Occipital lobe (tissue), 2 donors: ENCODE measurements around the gene KBTBD3. TPM values are rescaled to one million over a fixed set of nuclear protein-coding genes. Genes with fewer than 3 reads are reported as not detected.
"Not testable (repeated sequence)": the region's sequence is repeated elsewhere in the genome, so short reads cannot be mapped to it uniquely, and the experiment has no call there.

Source experiments
- DNase-seq: peaks from one replicate; lab custom pipeline; 2025; lab: John Stamatoyannopoulos, UW
- total RNA-seq: library from RNA; depleted of rRNA; stranded (reverse); fragments of >200 nt; gene quantifications from one replicate; pipeline ENCODE4 v1.2.3, GENCODE V29; 2014

Gene KBTBD3
- total RNA-seq, 1 donor from 2014 or later: 20.4 TPM

DNA sequence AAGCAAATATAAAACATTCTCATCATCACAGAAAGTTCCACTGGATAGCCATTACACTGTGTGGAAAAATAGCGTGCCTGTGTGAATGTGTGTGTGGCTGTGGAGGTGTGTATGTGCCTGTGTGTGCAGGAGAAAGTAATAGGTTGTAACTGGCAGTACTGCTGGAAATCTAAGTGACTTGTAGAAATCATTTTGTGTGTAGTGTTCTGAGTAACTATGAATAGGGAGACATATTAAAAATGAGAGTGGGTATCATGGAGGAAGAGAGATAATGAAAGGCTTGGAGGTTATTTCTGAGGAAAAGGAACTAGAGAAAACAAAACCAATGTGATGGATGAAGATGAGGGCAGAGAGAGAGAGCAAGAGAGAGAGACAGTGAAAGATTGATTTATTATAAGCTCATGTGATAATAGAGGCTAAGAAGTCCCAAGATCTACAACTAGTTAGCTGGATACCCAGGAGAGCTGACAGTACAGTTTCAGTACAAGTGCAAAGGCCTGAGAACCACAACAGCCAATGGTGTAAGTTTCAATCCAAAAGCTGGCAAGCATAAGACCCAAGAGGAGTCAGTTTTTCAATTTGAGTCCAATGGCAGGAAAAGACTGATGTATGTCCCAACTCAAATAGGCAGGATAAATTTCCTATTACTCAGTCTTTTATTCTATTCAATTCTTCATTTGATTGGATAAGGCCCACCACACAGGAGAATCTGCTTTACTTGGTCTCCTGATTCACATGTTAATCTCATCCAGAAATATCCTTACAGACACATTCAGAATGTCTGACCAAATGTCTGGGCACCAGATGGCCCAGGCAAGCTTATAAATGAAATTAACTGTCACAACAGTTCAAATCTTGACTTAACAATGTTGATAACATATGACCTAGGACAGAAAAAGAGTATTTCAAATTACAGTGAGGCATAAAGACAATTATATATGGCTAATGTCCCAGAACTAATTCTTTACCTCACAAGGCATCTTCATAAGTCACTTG lies 14.9 kb downstream of the KBTBD3 start:
- DNase-seq: no peak

DNA sequence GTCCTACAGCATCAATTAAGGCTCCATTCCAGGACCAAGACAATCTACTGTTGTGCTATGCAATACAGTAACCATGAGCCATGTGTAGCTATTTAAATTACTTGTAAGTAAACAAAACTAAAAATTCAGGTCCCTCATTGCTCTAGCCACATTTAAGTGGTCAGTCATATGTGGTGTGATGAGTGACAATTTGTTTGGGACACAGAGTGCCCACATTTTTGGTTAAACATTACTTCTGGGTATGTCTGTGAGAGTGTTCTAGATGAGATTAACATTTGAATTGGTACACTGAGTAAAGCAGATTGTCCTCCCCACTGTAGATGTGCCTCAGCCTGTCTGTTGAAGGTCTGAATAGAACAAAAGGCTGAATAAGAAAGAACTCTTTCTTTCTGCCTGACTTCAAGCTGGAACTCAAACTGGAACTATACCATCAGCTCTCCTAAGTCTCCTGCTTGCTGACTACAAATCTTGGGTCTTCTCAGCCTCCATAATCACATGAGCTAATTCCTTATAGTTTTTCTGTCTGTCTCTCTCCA lies 15.8 kb downstream of the KBTBD3 start:
- DNase-seq: no peak

DNA sequence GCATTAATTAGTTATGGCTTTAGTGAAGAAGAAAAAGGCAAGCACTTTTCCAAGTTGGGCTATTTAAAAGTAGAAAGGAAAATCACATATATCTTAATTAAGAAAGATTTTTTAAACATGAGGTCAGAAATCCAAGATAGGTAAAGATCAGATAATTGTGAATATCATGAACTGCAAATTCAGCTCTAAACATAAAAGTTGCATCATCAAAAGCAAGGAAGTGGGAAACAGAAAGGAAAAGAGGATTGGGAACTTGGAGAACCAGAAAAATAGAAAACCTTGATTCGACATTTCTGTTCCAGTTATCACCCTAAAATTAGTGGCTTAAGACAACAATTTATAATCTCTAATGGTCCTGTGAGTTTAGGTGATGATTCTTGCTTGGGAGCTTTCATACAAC lies 17.5 kb downstream of the KBTBD3 start:
- no peak for DNase-seq

DNA sequence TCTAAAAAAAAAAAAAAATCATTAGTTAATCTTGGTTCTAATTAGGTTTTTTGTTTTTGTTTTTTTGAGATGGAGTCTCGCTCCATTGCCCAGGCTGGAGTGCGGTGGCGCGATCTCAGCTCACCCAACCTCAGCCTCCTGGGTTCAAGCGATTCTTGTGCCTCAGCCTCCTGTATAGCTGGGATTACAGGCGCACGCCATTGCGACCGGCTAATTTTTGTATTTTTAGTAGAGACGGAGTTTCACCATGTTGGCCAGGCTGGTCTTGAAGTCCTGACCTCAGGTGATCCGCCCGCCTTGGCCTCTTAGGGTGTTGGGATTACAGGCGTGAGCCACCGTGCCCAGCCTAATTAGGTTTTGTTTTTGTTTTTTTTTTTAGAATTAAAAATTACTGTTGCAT lies 18.8 kb downstream of the KBTBD3 start:
- not testable (repeated sequence) for DNase-seq

DNA sequence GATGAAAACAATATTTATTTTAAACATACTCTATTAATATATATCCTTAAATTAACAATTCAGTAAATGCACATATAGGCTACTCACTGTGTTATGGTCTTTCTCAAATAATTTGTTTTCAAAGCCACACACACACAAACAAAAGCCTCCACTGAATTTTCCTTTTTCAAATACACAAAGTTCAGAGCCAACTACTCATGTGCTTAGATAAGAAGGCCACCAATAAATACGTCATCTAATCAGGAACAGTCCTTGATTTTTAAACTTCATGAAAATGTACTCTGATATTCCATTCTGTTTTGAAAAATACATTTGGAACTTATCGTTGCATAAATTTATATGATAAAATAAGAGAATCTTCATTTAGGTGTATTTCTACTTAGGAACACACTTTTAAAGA lies 26.0 kb downstream of the KBTBD3 start:
- no peak for DNase-seq

DNA sequence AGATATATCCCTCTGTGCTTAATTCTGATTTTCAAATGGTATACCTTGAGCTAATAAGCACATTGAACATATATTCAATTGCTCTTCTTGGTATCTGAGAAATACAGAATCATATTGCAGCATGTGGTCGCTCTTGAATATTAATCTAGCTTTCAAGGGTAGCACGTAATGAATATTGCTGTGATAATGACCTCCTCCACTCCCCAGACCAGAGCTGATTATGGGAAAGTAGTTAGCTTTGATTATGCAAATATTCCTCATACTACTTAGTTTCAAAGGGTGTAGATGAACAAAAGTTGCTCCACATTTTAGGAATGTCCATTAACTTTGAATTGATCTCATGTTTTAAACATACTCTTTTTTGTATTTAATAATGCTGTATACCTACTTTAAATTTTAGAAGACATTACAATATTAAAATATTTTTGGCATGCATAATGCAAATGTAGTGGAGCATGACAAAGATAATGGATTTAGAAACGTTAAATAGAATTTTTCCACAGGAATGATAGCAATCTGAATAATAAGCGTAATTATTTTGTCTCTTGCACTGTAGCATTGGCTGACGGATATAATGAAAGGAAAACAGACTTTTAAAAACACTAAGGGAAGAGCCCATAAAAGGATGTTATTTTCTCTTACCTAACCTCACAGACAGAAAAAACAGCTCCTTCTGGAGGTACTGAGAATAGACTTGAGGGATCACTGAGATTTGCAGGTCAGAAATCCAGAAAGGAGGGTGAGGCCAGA lies 27.2 kb downstream of the KBTBD3 start:
- no peak for DNase-seq

DNA sequence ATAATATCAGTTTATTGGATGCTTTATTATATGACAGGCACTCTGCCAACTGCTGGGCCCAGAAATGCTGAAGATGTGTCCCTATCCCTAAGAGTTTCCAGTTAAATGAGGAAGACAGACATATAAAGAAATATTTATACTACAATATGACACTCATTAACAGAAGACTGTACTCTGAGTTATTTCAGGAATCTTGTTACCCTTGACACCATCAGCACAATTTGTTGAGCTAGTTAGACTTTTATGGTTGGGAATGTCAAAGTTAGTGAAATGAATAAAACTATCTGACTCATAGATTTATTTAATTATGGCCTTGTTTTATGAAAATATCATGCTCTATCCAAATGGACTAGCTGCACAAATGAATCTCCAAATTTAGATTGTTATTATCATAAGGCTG lies 29.5 kb downstream of the KBTBD3 start:
- no peak for DNase-seq

DNA sequence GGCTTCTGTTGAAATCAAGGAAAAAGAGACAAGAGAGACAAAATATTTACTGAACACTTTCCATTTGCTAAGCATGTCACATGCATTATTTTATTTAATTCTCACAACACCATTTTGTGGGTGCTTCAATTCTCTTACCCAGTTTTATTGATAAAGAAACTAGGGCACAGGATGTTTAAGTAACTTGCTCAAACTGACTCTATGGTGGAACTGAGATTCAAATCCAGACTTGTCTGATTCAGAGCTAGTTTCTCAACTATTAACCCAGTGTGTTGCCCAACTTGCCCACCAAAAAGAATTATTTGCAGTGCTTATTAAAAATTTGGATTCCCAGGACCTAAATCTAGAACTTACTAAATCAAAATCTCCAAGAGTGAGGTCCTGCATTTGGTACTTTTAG lies 33.6 kb downstream of the KBTBD3 start:
- no peak for DNase-seq

DNA sequence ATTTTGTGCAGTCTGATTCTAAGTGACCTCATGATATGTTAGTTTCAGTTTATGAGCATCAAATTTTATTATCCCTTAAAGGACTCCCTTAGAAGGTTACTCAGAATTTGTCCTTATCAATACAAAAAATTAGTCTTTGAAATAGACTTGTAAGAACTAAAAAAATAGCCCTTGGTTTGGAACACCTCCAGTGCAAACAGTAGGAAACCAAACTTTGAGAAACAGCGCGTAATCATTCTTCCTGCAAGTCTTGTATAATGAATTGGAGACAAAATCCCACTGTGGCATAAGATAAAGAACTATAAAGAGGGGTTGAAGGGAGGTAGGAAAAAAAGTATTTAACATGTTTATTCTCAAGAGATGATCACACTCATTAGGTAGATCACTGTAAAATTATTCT lies 44.3 kb downstream of the KBTBD3 start:
- DNase-seq: no peak

DNA sequence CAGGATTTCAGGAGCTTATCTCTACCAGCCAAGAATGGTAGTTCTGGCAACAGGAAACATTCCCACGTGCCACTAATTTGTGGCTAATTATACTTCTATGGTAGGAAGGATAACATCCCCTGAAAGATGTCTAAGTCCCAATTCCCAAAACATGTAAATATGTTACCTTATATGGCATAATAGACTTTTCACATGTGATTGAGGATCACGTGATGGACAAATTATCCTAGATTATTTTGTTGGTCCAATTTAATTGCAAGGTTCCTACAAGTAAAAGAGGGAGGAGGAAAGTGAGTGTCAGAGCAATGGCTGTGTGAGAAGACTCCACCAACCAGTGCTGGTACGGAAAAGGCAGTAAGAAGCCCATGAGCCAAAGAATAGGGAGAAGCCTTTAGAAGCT lies 45.2 kb downstream of the KBTBD3 start:
- no peak for DNase-seq

DNA sequence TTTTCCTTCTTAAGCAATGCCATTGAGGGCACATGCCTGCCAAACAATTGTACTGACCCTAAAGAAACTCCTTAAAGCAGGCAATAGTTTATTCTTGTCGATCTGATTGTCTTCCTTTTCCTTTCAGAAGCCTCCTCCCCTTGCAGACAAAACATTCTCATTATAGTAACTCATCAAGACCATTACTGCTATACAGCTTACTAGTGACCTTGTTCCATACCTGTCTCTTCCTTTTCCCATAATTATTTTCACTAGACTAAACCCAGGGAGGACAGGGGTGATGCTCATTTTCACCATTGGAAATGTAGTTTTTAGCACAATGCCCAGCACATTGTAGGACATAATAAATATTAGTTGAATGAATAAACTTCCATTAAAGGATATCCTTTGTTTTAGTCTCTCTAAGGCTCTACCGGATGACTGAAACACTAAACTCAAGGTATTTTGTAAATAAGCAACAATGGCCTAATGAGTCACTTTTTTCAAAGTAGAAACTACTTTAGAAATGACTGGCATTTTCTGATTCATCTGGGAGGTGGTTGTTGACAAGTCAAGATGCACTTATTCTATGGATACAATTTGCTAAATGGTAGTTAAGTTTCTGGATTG lies 45.8 kb downstream of the KBTBD3 start:
- DNase-seq: no peak

DNA sequence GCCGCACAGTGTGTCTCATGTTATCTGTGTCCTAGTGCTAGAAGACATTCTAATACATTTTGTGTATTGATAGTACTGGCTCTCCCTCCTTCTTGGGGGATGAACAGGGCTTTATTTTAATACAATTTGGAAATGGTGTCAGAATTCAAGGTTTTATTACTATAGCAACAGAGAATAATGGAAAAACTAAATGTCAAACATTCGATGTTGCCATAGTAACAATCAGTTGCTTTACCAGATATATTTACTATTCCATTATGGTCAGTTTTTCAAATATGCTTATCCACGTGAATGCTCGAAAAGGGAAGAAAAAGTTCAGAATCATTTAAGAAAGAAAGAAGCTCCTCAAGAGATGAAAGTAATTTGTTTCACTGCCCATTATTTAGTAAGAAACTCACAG lies 46.5 kb downstream of the KBTBD3 start:
- DNase-seq: no peak

DNA sequence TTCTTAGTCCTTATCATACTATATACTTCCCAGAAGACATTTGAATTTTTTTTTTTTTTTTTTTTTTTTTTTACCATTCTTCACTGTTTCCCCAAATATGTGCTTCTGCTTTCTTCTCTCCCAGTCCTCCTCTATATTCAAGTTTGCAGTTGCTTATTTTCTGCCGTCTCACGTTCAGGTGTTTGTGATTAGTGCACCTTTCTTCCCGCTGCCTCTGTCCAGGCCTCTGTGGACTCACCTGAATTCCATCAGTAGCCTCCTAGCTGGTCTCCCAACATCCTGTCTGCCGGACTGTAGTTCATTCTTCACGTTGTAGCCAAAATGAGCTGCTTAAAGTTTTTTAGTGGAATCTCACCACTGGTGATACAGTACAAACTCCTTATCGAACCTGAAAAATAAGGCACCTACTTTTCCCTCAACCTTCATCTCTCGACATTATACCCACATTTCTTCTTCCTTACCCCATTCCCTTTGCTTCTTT lies 54.3 kb downstream of the KBTBD3 start:
- no peak for DNase-seq

DNA sequence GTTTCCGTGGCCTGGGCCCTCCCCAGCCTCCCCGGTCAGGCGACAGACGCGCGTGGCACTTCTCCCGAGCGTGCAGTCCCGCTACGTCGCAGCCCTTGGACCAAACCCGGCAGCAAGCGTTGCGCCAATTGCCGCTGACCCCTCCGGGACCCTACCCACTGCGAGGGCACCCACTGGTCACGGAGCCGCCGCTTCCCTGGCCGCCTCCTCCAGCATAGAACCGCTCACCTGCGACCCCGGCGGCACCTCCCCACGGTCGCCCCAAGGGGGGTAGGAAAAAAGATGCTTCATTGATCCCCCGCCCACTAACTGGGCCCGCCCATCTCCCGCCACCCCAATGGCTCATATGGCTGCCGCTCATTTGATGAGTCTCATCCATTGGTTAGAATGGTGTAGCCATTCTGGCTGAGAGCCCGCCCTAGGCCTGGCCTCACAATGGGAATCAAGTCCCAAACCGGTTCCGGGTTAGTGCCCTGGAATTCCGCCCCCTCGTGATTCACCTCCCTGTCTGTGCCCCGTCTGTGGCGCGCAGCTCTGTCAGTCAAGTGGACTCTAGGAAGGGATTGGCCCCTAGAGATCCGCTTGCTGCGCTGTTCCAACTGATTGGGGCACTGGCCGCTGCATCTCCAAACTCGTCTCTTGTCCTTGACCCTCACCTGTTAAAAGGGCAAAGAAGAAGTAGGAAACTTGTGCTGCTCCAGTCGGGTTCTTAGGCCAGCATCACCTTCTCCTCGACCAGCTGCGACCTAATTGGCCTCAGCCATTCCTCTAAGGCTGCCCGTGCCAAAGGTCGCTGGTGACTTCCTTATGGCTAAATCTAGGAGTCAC lies 55.0 kb downstream of the KBTBD3 start, which contains the start of gene MSANTD4:
TSS of gene MSANTD4 (minus strand) at position 274 of the 828 bp plus-strand sequence. CDS start 11,323 bp downstream, outside the sequence.
- DNase-seq: peak; percentile 99

DNA sequence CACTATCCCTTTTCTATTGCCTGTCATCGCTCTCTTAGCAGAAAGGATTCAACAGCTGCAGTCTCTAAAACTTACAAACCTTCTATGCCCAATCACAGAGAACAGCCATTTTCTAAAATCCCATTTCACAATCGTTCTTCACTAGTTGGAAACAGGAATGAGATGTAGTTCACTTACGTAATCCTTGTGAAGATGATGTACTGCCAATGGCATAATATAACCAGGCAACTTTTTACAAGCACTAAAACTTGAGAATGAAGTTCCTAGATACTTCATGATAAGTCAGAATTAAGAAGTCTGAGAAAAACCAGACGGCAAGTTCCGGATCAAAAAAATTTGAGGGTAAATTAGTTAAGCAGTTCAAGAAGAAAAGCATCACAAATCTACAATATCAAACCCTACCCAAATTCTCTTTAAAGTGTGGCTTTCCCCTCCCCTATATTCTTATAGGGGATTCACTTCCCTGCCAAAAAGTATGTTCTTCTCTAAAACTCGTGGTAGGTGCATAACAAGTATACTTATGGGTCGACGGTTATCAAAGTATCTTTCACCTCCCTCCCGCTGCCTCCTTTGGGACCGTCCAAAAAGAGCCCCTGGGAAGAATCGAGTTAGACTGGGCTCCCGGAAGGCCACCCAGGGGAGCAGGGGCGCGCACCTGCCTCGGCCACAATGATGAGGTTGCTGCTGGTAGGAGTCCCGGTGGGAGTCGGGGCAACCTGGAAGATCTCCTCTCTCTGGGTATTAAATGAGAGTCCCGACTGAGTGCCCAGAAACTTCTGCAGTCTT lies 55.8 kb downstream of the KBTBD3 start:
- no peak for DNase-seq

DNA sequence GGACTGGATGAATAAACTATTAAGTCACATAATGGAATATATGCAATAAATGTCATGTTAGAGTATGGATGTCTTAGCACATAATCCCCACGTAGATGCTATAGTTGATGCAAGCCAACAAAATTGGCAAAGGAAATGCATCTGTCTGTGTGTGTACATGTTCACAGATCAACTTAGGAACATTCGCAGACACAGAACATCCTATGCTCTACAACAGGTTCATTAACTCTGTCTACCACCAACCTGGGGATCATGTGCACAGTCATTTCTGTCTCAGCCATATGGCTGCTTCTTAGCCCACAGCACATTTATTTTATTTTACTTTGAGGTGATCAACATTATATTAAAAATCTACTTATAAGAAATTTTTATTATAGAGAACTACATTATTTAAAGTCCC lies 60.1 kb downstream of the KBTBD3 start:
- DNase-seq: no peak

DNA sequence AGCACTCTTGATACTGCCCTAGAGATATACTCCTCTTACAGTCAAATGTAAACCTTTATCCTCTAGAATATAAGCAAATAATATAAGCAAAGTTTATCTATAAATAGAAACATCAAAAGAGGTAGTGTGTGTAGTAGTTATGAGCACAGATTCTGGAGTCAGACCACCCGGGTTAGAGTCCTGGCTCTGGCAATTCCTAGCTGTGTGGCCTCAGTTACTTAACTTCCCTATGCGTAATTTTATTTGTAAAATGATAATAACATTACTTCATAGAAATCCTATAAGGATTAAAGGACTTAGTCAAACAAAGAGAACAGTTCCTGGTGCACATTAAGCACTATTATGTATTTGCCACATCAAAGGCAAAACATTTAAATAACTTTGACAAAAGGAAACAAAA lies 62.1 kb downstream of the KBTBD3 start:
- DNase-seq: no peak

DNA sequence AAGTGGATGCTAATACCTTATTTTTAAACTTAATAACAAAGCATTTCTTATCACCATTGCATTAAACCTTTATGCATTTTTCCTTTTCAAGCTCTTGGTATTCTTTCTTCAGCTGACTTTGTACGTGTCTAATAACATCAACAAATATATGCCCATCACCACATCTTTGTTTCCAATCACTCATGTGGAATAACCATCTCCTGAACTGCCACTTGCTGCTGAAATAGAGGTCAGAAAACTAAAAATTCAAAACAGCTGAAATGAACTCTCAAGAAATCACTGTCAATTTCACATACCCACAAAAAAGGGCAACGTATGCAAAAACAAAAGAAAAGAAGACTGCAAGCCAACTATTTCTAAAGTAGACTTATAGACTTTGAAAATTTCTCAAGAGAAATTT lies 62.5 kb downstream of the KBTBD3 start:
- no peak for DNase-seq

DNA sequence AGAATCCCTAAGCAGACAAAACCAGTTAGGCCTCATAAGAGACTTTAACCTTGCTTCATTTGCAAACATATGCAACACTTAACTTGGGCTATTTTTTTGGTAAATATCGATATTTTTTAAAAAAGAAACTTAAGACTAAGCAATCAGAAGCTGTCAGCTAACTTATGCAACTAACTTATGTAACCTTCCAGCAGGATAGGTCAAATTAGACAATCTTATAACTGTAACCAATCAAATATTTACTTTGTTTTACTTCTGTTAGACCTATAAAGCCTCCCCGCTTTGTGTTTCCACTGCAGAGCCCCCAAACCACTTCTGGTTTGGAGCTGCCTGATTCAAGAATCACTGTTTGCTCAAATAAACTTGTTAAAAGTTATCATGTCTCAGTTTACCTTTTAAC lies 63.1 kb downstream of the KBTBD3 start:
- no peak for DNase-seq

DNA sequence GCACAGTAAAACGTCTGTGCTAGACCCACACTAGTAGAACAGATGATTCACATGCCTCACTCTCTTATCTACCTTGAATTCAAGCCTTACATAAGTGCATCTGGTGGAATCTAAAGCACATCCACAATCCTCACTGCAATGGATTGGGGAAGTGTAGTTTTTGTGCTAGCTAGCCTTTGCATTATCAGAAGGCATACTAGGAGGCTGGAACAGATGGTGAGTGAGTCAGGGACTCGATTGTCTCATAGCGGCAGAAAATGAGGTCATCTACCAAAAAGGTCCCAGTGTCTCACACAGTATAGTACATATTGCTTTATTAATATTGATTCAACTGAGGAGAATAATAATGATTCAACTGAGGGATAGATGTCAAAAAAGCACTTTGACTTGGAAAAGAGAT lies 64.4 kb downstream of the KBTBD3 start:
- peak; percentile 37 for DNase-seq
